ENCODE measurements around the gene DENND1B.

GRCh38 chr1:197773856-197774255, 1.4 kb downstream of the DENND1B start:
- TF ChIP-seq KLF1 (tag by site-specific recombination; IDR thresholded peaks at IDR 0.05) (no peak), PBX3 (CRISPR knock-in tag; IDR thresholded peaks at IDR 0.05) (no peak), YY1 (tag by site-specific recombination; IDR thresholded peaks at IDR 0.05) (no peak), ZNF473 (tag by site-specific recombination; IDR thresholded peaks at IDR 0.05) (no peak), CTCF (tag by site-specific recombination; IDR thresholded peaks at IDR 0.05) (no peak), ZNF558 (tag by site-specific recombination; IDR thresholded peaks at IDR 0.05) (no peak), ZNF335 (tag by site-specific recombination; conservative IDR thresholded peaks at IDR 0.05) (no peak), ZSCAN23 (tag by site-specific recombination; IDR thresholded peaks at IDR 0.05) (no peak), REST (tag by site-specific recombination; IDR thresholded peaks at IDR 0.05) (no peak), ZNF114 (tag by site-specific recombination; IDR thresholded peaks at IDR 0.05) (no peak), SP2 (tag by site-specific recombination; IDR thresholded peaks at IDR 0.05) (no peak), PATZ1 (tag by site-specific recombination; IDR thresholded peaks at IDR 0.05) (no peak), KLF16 (tag by site-specific recombination; IDR thresholded peaks at IDR 0.05) (no peak), SALL2 (tag by site-specific recombination; IDR thresholded peaks at IDR 0.05; ENCODE audit: borderline replicate concordance) (no peak)
